Measurements from ENCODE around the gene MRNIP. TPM values are rescaled to one million over a fixed set of nuclear protein-coding genes. Genes with fewer than 3 reads are reported as not detected.

The MRNIP gene
- total and polyA plus RNA-seq, 2 experiments from 2014 or later = 28.8 to 57.5 TPM

GRCh38 chr5:179799644-179799973, 59.0 kb downstream of the MRNIP start:
- Histone ChIP-seq H3K27me3 (no peaks in the 10 kb centered on the region), H3K4me3 (no peak overlapping the region), H3K4me1 (ENCODE audit: low read depth) (peaks cover 18% of the 10 kb centered on the region), H3K27ac (no peak overlapping the region), H3K36me3 (peaks cover 7% of the 10 kb centered on the region), H3K9me3 (ENCODE audit: low read depth) (no peaks in the 10 kb centered on the region)
- TF ChIP-seq CTCF (IDR thresholded peaks at IDR 0.05; ENCODE audit: low read depth, low read length) = no peak
- no peak for DNase-seq (ENCODE audit: low read depth in 1 of 2, low spot score in 1 of 2)

GRCh38 chr5:179798771-179799643, 59.6 kb downstream of the MRNIP start:
- TF ChIP-seq CTCF (IDR thresholded peaks at IDR 0.05; ENCODE audit: low read depth, low read length) = no peak
- DNase-seq (ENCODE audit: low read depth in 1 of 2, low spot score in 1 of 2) = no peak
- no peaks in the 10 kb centered on the region for H3K9me3 ChIP-seq (ENCODE audit: low read depth)
- H3K4me1 ChIP-seq (ENCODE audit: low read depth) = peaks cover 13% of the 10 kb centered on the region
- H3K27ac ChIP-seq = no peak overlapping the region
- H3K27me3 ChIP-seq = no peaks in the 10 kb centered on the region
- H3K36me3 ChIP-seq = peaks cover 7% of the 10 kb centered on the region
- no peak overlapping the region for H3K4me3 ChIP-seq

GRCh38 chr5:179798144-179798770, 60.4 kb downstream of the MRNIP start:
- no peak for TF ChIP-seq CTCF (IDR thresholded peaks at IDR 0.05; ENCODE audit: low read depth, low read length)
- H3K36me3 ChIP-seq = peaks cover 7% of the 10 kb centered on the region
- no peaks in the 10 kb centered on the region for H3K9me3 ChIP-seq (ENCODE audit: low read depth)
- H3K4me3 ChIP-seq = no peak overlapping the region
- no peak overlapping the region for H3K27ac ChIP-seq
- H3K27me3 ChIP-seq = no peaks in the 10 kb centered on the region
- DNase-seq (ENCODE audit: low read depth in 1 of 2, low spot score in 1 of 2) = no peak
- peaks cover 6% of the 10 kb centered on the region for H3K4me1 ChIP-seq (ENCODE audit: low read depth)

- DNase-seq (ENCODE audit: low read depth in 1 of 2, low spot score in 1 of 2) = no peak
- Histone ChIP-seq H3K9me3 (ENCODE audit: low read depth) (no peaks in the 10 kb centered on the region), H3K27me3 (no peaks in the 10 kb centered on the region), H3K36me3 (peaks cover 7% of the 10 kb centered on the region), H3K4me1 (ENCODE audit: low read depth) (peaks cover under 1% of the 10 kb centered on the region), H3K27ac (no peak overlapping the region), H3K4me3 (no peak overlapping the region)
- no peak for TF ChIP-seq CTCF (IDR thresholded peaks at IDR 0.05; ENCODE audit: low read depth, low read length)
Measured at GRCh38 chr5:179797741-179798140, 60.9 kb downstream of the MRNIP start.

- DNase-seq (ENCODE audit: low read depth in 1 of 2, low spot score in 1 of 2) = no peak
- no peak overlapping the region for H3K27ac ChIP-seq
- no peak overlapping the region for H3K4me3 ChIP-seq
- H3K36me3 ChIP-seq = peaks cover 7% of the 10 kb centered on the region
- no peak for TF ChIP-seq CTCF (IDR thresholded peaks at IDR 0.05; ENCODE audit: low read depth, low read length)
- H3K27me3 ChIP-seq = no peaks in the 10 kb centered on the region
- no peaks in the 10 kb centered on the region for H3K4me1 ChIP-seq (ENCODE audit: low read depth)
- no peaks in the 10 kb centered on the region for H3K9me3 ChIP-seq (ENCODE audit: low read depth)
Measured at GRCh38 chr5:179796877-179797608, 61.6 kb downstream of the MRNIP start.
